ENCODE measurements around the gene CDK5RAP2. TPM values are rescaled to one million over a fixed set of nuclear protein-coding genes. Genes with fewer than 3 reads are reported as not detected.

The CDK5RAP2 gene
- total and polyA plus RNA-seq, 7 donors: 10.6 to 57.8 (median 41.0) TPM

GRCh38 chr9:120424248-120424647, 155.7 kb downstream of the CDK5RAP2 start:
- Histone ChIP-seq H3K9me3 (no peaks in the 10 kb centered on the region), H3K4me1 (no peaks in the 10 kb centered on the region), H3K4me3 (no peak overlapping the region), H3K27ac (no peak overlapping the region), H3K27me3 (no peaks in the 10 kb centered on the region), H3K36me3 (peaks cover 0 to 42% (median 2%) of the 10 kb centered on the region in 4 donors)
- DNase-seq: no peak
- no peak for TF ChIP-seq EP300 (IDR thresholded peaks at IDR 0.05)
- no peak for TF ChIP-seq POLR2A (IDR thresholded peaks at IDR 0.05)
- TF ChIP-seq POLR2AphosphoS5 (IDR thresholded peaks at IDR 0.05): no peak
- TF ChIP-seq, protein P1, sequence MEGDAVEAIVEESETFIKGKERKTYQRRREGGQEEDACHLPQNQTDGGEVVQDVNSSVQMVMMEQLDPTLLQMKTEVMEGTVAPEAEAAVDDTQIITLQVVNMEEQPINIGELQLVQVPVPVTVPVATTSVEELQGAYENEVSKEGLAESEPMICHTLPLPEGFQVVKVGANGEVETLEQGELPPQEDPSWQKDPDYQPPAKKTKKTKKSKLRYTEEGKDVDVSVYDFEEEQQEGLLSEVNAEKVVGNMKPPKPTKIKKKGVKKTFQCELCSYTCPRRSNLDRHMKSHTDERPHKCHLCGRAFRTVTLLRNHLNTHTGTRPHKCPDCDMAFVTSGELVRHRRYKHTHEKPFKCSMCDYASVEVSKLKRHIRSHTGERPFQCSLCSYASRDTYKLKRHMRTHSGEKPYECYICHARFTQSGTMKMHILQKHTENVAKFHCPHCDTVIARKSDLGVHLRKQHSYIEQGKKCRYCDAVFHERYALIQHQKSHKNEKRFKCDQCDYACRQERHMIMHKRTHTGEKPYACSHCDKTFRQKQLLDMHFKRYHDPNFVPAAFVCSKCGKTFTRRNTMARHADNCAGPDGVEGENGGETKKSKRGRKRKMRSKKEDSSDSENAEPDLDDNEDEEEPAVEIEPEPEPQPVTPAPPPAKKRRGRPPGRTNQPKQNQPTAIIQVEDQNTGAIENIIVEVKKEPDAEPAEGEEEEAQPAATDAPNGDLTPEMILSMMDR (IDR thresholded peaks at IDR 0.05): no peak
- intact Hi-C loops (cut with DNase I): no loop called here

DNA sequence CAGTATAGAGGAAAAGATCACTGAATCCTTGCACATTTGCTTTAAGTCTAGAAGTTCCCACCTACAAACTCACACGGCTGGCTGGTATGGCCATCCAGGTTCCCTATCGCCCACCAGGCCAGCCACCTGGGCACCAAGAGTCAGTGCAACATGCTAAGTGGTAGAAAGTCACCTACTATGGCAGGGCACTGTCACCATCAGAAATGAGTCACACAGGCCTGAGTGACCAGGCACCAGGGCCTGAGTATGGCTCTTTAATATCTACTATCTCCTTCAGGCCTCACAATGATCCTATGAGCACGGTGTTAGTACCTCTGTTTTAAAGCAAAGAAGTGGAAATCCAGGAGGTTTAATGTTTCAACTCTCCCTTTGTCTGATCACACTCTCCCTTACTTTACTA, 156.2 kb downstream of the CDK5RAP2 start:
- H3K27me3 ChIP-seq: no peaks in the 10 kb centered on the region
- peaks cover 0 to 46% (median 6%) of the 10 kb centered on the region in 4 donors for H3K36me3 ChIP-seq
- 95 to 96% methylated on average over 3 of the region's 3 CpGs for WGBS, 2 donors
- H3K4me3 ChIP-seq: no peak overlapping the region
- H3K27ac ChIP-seq: no peak overlapping the region
- no peak for DNase-seq
- TF ChIP-seq, protein P1 (IDR thresholded peaks at IDR 0.05): no peak
- intact Hi-C loops (cut with DNase I): no loop called here
- H3K9me3 ChIP-seq: no peaks in the 10 kb centered on the region
- H3K4me1 ChIP-seq: no peaks in the 10 kb centered on the region

- no peak for DNase-seq
- TF ChIP-seq POLR2AphosphoS5 (IDR thresholded peaks at IDR 0.05) (no peak), POLR2A (IDR thresholded peaks at IDR 0.05) (no peak), EP300 (IDR thresholded peaks at IDR 0.05) (no peak)
- TF ChIP-seq, protein P1 (IDR thresholded peaks at IDR 0.05): no peak
- Histone ChIP-seq H3K4me1 (no peaks in the 10 kb centered on the region), H3K4me3 (no peak overlapping the region), H3K9me3 (no peaks in the 10 kb centered on the region), H3K36me3 (peaks cover 0 to 51% (median 7%) of the 10 kb centered on the region in 4 donors), H3K27me3 (no peaks in the 10 kb centered on the region), H3K27ac (no peak overlapping the region)
- WGBS, 2 donors: 95 to 96% methylated on average over 3 of the region's 3 CpGs
- intact Hi-C loops (cut with DNase I): no loop called here
Measured at GRCh38 chr9:120421977-120422376, 158.0 kb downstream of the CDK5RAP2 start.

GRCh38 chr9:120418315-120418714, 161.7 kb downstream of the CDK5RAP2 start:
- no peaks in the 10 kb centered on the region for H3K27me3 ChIP-seq
- no peak for TF ChIP-seq POLR2A (IDR thresholded peaks at IDR 0.05)
- no peak for TF ChIP-seq EP300 (IDR thresholded peaks at IDR 0.05)
- no peak for TF ChIP-seq POLR2AphosphoS5 (IDR thresholded peaks at IDR 0.05)
- TF ChIP-seq, protein P1 (IDR thresholded peaks at IDR 0.05): no peak
- peaks cover 0 to 42% (median 7%) of the 10 kb centered on the region in 4 donors for H3K36me3 ChIP-seq
- no peak overlapping the region for H3K27ac ChIP-seq
- H3K4me1 ChIP-seq: peaks cover 0 to 3% (median under 1%) of the 10 kb centered on the region in 4 donors
- H3K9me3 ChIP-seq: no peaks in the 10 kb centered on the region
- no peak for DNase-seq
- intact Hi-C loops (cut with DNase I): no loop called here
- 50 to 77% methylated on average over 4 of the region's 4 CpGs for WGBS, 2 donors
- no peak overlapping the region for H3K4me3 ChIP-seq

- WGBS, 2 donors: 95 to 96% methylated on average over 19 of the region's 19 CpGs
- no peaks in the 10 kb centered on the region for H3K27me3 ChIP-seq
- intact Hi-C loops (cut with DNase I): no loop called here
- H3K4me1 ChIP-seq: peaks cover 0 to 17% (median 14%) of the 10 kb centered on the region in 4 donors
- H3K9me3 ChIP-seq: no peaks in the 10 kb centered on the region
- DNase-seq: no peak
- no peak overlapping the region for H3K27ac ChIP-seq
- TF ChIP-seq EP300 (IDR thresholded peaks at IDR 0.05) (no peak), POLR2AphosphoS5 (IDR thresholded peaks at IDR 0.05) (no peak), POLR2A (IDR thresholded peaks at IDR 0.05) (no peak)
- TF ChIP-seq, protein P1 (IDR thresholded peaks at IDR 0.05): no peak
- H3K36me3 ChIP-seq: peaks cover 0 to 32% (median 7%) of the 10 kb centered on the region in 4 donors
- H3K4me3 ChIP-seq: no peak overlapping the region
Measured at GRCh38 chr9:120416781-120417427, 163.1 kb downstream of the CDK5RAP2 start.

Data from sigmoid colon (tissue), 7 donors.